GM21529 (cell line): ENCODE data around the gene FZD4.
"Not testable (repeated sequence)": the region's sequence is repeated elsewhere in the genome, so short reads cannot be mapped to it uniquely, and the experiment has no call there.

Experiments used
- ATAC-seq: cut with Tn5 transposase; IDR thresholded peaks from one replicate; pipeline ENCODE4 v1.9.1; 2021; ENCODE audit not compliant: unreplicated experiment

FZD4 gene

DNA sequence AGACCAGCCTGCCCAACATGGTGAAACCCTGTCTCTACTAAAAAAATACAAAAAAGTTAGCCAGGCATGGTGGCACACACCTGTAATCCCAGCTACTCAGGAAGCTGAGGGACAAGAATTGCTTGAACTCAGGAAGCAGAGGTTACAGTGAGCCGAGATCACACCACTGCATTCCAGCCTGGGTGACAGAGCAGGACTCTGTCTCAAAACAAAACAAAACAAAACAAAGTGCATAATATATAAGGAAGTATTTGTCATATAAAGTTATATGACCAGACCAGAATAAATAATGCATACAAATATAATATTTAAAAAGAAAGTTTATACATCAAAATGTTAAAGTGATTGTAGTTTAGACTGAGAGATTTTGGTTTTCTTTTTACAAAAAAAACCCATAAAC is 39.3 kb downstream of the FZD4 start:
- not testable (repeated sequence) for ATAC-seq

DNA sequence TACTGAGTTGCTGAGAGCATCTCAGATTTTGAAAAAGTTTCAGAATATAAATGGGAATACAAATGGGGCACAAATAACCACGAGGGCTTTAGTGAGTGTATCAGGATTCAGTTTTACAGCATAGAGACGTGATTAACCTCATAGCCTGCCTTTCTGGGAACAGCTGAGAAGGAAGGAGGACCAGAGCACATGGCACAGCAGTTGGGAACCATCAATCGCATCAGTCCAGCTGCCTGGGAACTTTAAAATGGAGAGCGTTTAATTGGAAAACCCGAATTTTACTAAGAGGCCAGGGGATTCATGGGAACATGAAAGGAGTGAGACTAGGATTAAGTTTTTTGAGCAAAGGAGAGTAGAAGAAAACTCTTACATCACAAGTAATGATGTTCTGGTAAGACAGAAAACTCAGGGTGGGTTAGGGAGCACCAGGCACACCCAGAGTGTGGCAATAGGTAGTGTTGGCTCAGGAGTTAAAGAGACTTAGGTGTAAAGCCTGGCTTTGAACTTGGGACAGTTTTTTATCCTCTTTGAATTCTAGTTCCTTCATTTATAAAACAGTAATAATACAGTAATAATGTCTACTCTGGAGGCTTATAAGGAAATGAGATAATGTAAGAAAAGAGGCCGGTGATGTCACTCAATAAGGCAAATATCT is 40.2 kb downstream of the FZD4 start:
- ATAC-seq, result no peak

DNA sequence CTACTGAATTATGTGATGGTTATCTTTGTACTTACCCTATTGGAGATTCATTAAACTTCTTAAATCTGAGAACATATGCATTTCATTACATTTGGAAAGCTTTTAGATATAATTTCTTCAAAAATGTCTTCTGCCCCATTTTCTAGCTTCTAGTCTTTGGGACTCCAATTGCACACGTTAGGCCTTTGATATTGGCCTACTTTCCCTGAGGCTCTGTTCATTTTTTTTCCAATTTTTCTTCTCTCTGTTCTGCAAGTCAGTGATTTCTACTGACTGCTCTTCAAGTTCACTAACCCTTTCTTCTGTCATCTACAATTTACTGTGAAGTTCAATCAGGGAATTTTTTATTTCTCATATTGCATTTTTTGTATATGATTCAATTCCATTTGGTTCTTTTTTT is 43.0 kb downstream of the FZD4 start:
- ATAC-seq, result no peak

DNA sequence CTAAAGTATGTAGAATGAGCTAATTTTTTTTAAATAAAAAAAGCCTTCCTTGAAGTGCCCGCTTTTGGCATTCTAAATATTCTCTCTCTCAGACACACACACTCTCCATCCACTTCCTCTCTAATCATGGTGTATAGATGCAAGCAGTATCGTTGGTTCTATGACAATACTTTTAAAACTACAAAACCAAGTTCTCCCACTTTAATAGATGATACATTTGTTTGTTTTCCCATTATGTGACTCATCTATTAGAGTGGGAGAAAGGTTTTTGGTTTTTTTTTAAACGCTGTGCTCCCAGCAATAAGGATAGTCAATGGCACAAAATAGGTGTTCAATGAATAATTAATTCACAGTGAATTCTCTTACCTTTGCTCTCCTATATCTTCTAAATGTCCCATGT is 44.6 kb downstream of the FZD4 start:
- no peak for ATAC-seq

DNA sequence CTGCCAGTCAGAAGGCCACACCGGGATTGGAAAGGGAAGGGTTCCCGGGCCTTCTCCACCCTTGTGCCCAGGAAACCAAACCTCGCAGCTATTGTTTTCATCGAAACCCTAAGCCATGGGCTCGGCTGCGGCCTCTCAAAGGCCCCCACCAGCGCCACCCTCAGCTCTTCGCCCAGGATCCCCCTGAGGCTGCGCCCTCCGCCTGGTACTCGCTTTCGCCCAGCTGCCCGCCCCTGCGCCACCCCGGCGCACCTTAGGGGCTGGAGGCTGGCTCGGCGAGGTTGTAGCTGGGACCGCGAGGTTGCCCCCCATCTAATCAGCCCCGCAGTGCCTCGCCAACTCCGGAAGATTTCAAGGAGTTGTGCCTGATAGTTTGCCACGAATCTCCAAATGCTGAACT is 49.0 kb downstream of the FZD4 start:
- no peak for ATAC-seq

DNA sequence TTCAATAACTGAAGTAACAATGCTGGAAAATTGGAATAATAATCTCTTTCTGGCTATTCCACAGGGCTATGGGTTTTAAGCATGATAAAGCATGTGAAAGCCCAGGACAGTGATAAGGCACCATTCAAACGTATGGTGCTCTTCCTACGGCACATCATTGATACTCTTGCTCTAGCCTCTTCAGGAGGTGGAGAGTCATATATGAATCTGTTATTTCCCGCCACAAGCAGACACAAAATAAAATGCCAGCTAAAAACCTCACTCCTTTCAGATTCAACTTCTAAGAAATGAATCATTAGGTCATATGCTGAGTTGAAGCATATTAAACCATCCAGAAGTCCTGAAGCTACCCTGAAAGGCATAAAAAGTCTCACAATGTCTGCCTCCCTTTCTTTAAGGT is 49.9 kb downstream of the FZD4 start:
- ATAC-seq, result no peak

DNA sequence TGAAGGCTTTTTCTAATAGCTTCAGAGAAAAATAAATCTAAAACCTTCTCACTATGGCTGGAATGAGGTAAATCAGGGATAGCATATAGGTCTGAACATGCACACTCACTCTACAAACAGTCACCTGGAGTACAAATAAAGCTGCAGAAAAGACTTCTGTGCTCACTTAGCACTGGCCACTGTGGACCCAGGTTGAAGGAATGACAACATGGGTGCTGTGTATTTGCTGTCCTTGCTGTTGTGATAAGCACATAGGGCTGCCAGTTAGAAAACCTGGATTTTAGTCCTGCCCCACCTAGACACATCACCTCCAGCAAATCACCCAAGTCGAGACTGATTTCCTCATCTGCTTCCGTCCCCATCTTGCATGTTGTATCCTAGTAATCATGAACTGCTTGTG is 51.2 kb downstream of the FZD4 start:
- no peak for ATAC-seq

DNA sequence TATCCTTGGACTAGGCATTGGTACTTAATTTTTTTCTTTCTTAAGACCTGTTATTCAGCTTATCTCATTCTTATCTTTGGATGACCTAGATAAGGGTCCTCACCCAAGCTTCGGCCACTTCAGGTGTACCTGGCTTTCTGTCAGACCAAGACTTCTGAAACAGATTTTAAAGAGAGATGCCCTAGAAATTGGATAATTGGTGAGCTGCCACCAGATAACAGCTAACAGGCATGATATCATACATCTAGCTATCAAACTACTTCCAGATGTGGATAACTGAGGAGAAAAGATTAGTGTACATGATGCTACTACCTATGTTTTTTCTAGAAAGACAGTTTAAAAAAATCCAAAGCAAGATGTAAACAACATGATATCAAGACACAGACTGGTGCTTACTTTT is 52.9 kb downstream of the FZD4 start:
- ATAC-seq, result no peak

DNA sequence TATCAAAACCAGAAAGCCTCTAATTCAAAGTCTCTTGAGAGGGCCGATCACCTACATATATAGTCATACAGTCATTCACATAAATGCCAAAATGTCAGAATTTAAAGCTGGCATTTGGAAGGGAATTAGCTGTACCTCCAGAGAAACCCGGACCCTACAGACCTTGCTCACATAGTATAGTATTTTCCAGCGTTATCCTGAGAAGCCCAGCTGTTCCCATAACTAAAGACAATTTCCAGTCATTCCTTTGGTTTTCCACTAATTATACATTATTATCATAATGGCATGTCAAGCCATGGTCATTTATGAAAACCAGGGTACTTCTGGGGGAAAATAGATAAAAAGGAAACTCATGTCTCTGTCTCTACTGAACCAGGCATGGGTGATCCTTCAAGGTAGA is 53.6 kb downstream of the FZD4 start:
- no peak for ATAC-seq

DNA sequence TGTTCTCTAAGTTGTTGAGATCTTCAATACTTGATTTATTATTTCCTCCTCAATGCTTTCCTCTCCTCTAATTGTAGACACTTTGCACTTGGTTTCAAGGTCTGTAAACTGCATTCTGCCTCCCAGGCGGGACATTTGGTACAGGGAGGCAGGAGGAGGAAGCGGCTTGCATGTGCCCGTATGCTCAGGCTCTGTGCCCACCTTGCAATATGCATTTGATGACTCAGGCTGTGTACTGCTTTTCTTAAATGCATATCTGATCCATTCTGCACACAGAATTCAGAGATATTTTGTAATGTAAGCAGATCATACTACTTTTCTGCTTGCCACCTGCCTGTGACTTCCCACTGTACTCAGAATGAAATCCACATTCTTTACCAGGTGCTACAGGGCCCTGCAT is 55.0 kb downstream of the FZD4 start:
- no peak for ATAC-seq

DNA sequence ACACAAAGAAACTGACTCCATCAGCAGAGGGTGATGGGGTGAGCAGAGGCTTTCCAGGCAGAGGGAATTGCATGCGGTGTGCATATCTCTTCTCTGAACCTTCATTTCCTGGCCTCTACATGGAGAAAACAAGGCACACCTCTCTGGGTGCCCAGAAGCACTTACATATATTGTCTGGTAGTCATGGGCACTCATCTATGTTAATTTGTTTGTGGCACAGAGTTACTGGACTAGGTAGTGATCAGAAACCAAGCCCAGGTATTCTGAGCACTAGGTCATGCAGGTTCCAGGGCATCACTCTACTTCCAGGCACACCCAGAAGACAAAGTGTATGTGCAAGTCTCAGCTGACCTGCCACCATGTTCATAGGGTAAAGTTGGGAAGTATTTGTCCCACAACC is 56.5 kb downstream of the FZD4 start:
- no peak for ATAC-seq

DNA sequence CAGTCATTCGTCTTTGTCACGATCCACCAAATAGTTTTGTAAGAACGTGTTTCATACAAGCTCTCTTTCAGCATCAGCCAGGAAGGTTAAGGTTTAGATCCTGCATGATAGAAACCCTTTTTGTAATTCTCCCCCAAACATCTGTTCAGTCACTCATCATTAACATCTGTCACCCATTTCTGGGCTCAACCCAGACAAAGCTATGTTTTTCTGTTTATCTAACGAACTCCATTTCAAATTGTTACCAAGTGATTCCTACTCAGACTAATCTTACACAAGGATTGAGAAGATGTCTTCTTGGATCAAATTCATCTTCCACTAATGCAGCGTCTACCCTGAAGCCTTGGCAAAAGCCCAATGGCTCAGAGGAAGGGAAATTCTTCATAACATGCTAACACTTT is 58.8 kb downstream of the FZD4 start:
- no peak for ATAC-seq
